ENCODE data around the gene RAMP2.

The RAMP2 gene

DNA sequence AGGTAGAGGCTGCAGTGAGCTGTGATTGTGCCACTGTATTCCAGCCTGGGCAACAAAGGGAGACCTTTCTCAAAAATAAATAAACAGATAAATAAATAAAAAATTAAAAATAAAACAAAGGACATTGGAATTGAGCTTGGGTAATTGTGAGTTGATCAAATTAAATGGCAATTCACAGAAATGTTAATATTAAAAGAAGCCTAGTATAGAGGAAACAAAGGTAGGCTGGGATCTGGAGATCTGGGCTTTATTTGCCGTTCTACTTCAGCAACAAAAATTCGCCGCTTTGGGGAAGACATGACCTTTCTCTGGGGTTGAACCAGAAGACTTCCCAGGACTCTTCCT lies 11.9 kb downstream of the RAMP2 start:
- no peak for DNase-seq

DNA sequence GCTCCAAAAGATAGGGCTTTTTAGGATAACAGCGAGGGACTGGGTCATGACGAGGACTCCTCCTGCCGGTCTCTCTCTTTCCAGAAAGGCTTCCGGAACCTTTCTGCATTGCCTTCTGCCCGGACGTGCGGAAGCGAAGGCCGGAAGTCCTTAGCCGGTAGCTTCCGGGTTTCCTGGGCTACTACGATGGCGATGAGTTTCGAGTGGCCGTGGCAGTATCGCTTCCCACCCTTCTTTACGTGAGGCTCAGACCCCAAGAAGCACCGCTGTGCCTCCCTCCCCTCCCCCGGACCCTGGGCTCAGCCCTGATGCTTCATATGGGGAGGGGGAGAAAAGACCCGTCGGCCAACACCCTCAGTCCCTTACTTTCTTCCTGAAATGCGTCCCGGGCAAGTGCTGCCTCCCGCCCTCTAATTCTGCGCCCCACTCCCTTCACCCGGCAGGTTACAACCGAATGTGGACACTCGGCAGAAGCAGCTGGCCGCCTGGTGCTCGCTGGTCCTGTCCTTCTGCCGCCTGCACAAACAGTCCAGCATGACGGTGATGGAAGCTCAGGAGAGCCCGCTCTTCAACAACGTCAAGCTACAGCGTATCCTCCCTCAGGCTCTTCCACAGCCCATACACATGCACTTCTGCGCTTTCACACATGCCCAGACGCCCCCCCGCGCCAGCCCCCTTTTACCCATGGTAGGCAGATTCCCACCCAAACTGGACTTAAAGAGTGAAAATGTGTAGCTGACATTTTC lies 12.4 kb downstream of the RAMP2 start, which contains the start of gene VPS25:
Gene VPS25 (plus strand): TSS at position 160 of the 746 bp plus-strand sequence. CDS start 27 bp downstream, at position 187.
- peak; percentile 88 for DNase-seq

GRCh38 chr17:42774066-42774745 lies 13.2 kb downstream of the RAMP2 start:
- DNase-seq, result peak; percentile 46

- peak; percentile 90 for DNase-seq
Observed at GRCh38 chr17:42775534-42776098, 14.6 kb downstream of the RAMP2 start.

- DNase-seq, result no peak
Observed at GRCh38 chr17:42778570-42778969, 17.5 kb downstream of the RAMP2 start.

DNA sequence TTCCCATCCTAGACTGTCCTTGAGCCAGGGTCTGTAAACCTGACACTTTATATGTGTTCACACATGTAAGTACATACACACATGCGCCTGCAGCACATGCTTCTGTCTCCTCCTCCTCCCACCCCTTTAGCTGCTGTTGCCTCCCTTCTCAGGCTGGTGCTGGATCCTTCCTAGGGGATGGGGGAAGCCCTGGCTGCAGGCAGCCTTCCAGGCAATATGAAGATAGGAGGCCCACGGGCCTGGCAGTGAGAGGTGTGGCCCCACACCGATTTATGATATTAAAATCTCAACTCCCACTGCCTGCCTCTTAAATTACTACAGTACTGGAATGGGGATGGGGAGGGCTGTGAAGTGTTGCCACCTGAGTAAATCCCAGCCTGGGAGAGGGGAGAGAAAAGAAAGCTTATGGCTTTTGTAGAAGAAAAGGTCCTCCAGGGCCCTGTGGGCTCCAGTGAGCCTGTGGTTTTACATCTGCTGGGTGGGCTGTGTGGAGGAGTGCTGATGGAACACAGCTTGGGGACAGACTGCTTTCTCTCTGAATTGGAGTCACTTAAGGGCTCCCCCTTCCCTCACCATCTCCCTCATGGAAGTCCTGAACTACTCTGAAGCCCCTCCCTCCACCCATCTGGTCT lies 18.4 kb downstream of the RAMP2 start:
- DNase-seq, result no peak

- DNase-seq, result no peak
Observed at GRCh38 chr17:42779936-42780850, 19.2 kb downstream of the RAMP2 start, which contains the start of gene WNK4. TSS of gene WNK4 (plus strand) at chr17:42780610. CDS start at chr17:42780699, 89 bp downstream.

DNA sequence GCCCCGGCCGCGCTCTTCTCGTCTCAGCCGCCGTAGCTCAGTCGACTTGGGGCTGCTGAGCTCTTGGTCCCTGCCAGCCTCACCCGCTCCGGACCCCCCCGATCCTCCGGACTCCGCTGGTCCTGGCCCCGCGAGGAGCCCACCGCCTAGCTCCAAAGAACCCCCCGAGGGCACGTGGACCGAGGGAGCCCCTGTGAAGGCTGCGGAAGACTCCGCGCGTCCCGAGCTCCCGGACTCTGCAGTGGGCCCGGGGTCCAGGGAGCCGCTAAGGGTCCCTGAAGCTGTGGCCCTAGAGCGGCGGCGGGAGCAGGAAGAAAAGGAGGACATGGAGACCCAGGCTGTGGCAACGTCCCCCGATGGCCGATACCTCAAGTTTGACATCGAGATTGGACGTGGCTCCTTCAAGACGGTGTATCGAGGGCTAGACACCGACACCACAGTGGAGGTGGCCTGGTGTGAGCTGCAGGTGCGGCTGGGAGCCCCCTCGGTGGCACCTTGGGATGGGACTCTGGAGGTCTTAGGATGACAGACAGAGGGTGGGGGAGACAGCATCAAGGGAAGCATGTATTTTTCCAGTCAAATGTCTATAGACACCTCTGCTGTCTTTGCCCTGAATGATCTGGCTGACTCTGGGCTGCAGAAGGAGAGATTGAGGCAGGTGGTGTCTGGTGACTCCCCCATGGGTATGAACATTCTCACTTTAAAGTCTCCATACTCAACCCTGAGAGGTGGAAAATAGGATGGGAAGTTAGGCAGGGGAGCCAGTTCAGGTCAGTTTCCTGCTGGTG lies 20.0 kb downstream of the RAMP2 start:
- no peak for DNase-seq

- DNase-seq, result no peak
Observed at GRCh38 chr17:42781639-42782165, 20.7 kb downstream of the RAMP2 start.

GRCh38 chr17:42782166-42783061 lies 21.4 kb downstream of the RAMP2 start:
- DNase-seq, result no peak

GRCh38 chr17:42783062-42783790 lies 22.2 kb downstream of the RAMP2 start:
- DNase-seq, result no peak

DNA sequence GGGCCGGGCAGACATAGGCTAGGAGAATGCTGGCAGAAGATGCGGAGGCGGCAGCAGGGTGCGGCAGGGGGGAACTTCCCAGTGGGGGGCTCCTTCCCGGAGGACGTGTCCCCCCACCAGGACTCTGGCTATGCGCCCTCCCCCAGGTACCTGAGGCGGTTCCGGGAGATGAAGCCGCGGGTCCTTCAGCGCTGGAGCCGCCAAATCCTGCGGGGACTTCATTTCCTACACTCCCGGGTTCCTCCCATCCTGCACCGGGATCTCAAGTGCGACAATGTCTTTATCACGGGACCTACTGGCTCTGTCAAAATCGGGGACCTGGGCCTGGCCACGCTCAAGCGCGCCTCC lies 22.7 kb downstream of the RAMP2 start:
- DNase-seq, result no peak

- peak; percentile 23 for DNase-seq
Observed at GRCh38 chr17:42784409-42784808, 23.4 kb downstream of the RAMP2 start.

- DNase-seq, result no peak
Observed at GRCh38 chr17:42784811-42785592, 24.0 kb downstream of the RAMP2 start.

GRCh38 chr17:42787266-42787665 lies 26.2 kb downstream of the RAMP2 start:
- no peak for DNase-seq

- no peak for DNase-seq
Observed at GRCh38 chr17:42791948-42792347, 30.9 kb downstream of the RAMP2 start.

GRCh38 chr17:42792545-42792944 lies 31.5 kb downstream of the RAMP2 start:
- DNase-seq, result no peak

DNA sequence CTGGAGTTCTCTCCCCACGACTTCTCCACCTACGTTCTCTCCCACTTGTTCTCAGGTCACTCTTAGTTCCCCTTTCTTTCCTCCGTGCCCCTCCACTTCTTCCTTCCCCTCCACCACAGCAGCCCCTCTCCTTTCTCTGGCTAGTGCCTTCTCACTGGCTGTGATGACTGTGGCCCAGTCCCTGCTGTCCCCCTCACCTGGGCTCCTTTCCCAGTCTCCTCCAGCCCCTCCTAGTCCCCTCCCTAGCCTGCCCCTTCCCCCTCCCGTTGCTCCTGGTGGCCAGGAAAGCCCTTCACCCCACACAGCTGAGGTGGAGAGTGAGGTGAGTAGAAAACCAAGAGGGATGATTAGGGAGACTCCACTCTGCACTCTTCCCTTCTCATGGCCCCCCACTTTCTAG lies 34.0 kb downstream of the RAMP2 start:
- no peak for DNase-seq

GRCh38 chr17:42795465-42795864 lies 34.4 kb downstream of the RAMP2 start:
- DNase-seq, result no peak

Data from inflammatory macrophage treated with lipopolysaccharide for 4 hours (primary cell).